Neural progenitor cell (in vitro differentiated cells): ENCODE data around the gene LMX1B. TPM values are rescaled to one million over a fixed set of nuclear protein-coding genes. Genes with fewer than 3 reads are reported as not detected.
A peak's percentile ranks its signal among the peaks of the same experiment; 100 is the strongest.

ENCODE experiments used
- DNase-seq: peaks from one replicate; pipeline ENCODE4 v3.0.0-alpha.2; 2016; ENCODE audit warnings: low spot score
- H2AFZ ChIP-seq: fragments of 200-600 bp; sonication (generic); replicated peaks from 2 replicates; pipeline ENCODE4 v1.6.1; 2016; ENCODE audit warnings: antibody characterized with exemption
- H3F3A ChIP-seq: fragments of 200-600 bp; sonication (generic); 2 replicates; pipeline ENCODE4 v1.6.1; 2016; ENCODE audit warnings: antibody characterized with exemption, low read depth
- H3K27ac ChIP-seq: fragments of 200-600 bp; sonication (generic); 2 replicates; pipeline ENCODE4 v1.5.1; 2016; ENCODE audit warnings: mild to moderate bottlenecking
- H3K27me3 ChIP-seq: fragments of 200-600 bp; sonication (generic); 2 replicates; pipeline ENCODE4 v1.6.1; 2016; ENCODE audit warnings: mild to moderate bottlenecking, moderate library complexity
- H3K36me3 ChIP-seq: fragments of 200-600 bp; sonication (generic); 2 replicates; pipeline ENCODE4 v1.5.1; 2016
- H3K4me1 ChIP-seq: fragments of 200-600 bp; sonication (generic); 2 replicates; pipeline ENCODE4 v1.6.1; 2016; ENCODE audit warnings: mixed run types
- H3K4me2 ChIP-seq: fragments of 200-600 bp; sonication (generic); 2 replicates; pipeline ENCODE4 v1.6.1; 2016
- H3K4me3 ChIP-seq: fragments of 200-600 bp; sonication (generic); 2 replicates; pipeline ENCODE4 v1.5.1; 2016
- H3K79me2 ChIP-seq: fragments of 200-600 bp; sonication (generic); 2 replicates; pipeline ENCODE4 v1.6.1; 2016; ENCODE audit warnings: low read depth
- H3K9ac ChIP-seq: fragments of 200-600 bp; sonication (generic); 2 replicates; pipeline ENCODE4 v1.6.1; 2016
- H3K9me3 ChIP-seq: fragments of 200-600 bp; sonication (generic); 2 replicates; pipeline ENCODE4 v1.5.1; 2016; ENCODE audit warnings: low read depth
- H4K20me1 ChIP-seq: fragments of 200-600 bp; sonication (generic); 2 replicates; pipeline ENCODE4 v1.6.1; 2016; ENCODE audit warnings: low read depth
- H3K27ac Mint-ChIP-seq: 3 replicates; pipeline ENCODE4 v1.8.0; 2021; ENCODE audit warnings: mixed read lengths
- H3K27me3 Mint-ChIP-seq: 2 replicates; pipeline ENCODE4 v1.8.0; 2022; ENCODE audit warnings: low read depth, mild to moderate bottlenecking, inconsistent platforms, moderate library complexity, mixed read lengths; ENCODE audit not compliant: insufficient read depth
- H3K36me3 Mint-ChIP-seq: 3 replicates; pipeline ENCODE4 v1.8.0; 2021; ENCODE audit warnings: mixed read lengths
- H3K4me1 Mint-ChIP-seq: 3 replicates; pipeline ENCODE4 v1.8.0; 2021; ENCODE audit warnings: mixed read lengths
- H3K4me3 Mint-ChIP-seq: 3 replicates; pipeline ENCODE4 v1.8.0; 2021; ENCODE audit warnings: mild to moderate bottlenecking, moderate library complexity, mixed read lengths
- H3K9me3 Mint-ChIP-seq: 3 replicates; pipeline ENCODE4 v1.8.0; 2020; ENCODE audit warnings: mixed read lengths
- CTCF ChIP-seq: fragments of 200-600 bp; sonication (generic); IDR thresholded peaks from 2 replicates; pipeline ENCODE4 v1.5.1; 2017; ENCODE audit warnings: antibody characterized with exemption, mild to moderate bottlenecking
- EZH2 ChIP-seq: fragments of 200-600 bp; sonication (generic); IDR thresholded peaks from 2 replicates; pipeline ENCODE4 v1.6.1; 2017; ENCODE audit warnings: antibody characterized with exemption, mild to moderate bottlenecking, moderate library complexity
- EZH2phosphoT487 ChIP-seq: fragments of 200-600 bp; sonication (generic); IDR thresholded peaks from 2 replicates; pipeline ENCODE4 v1.6.1; 2017; ENCODE audit warnings: antibody characterized with exemption
- total RNA-seq: library from RNA; depleted of rRNA; stranded (reverse); fragments of >200 nt; gene quantifications from 2 replicates; pipeline ENCODE4 v1.2.3, GENCODE V29; 2015; ENCODE audit warnings: low replicate concordance

The LMX1B gene
- total RNA-seq, 1 donor from 2014 or later, result 0.19 TPM

DNA sequence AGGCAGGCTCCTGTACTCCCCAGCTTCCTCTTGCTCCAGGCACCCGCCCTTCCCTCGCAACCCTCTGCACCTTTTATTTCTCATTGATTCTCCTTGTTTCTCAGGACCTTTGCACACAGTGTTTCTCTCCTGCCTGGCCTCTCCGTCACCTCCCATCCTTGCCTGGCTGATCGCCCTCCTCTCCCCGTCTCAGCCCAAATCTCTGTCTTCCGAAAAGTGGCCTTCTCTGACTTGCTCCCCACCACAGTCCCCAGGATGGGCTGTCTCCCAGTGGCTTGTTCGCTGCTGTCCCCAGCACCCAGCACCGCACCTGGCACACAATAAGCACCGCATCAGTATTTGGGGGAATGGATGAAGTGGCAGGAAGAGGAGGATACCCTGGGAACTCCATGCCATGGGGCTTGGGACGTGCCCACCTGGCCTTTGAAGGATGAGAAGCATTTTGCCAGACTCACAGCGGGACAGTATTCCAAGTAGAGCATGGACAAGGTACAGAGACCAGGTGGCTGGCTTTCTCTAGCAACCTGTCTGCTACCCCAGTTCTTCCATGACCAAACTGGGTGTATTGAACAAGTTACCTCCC is 62.5 kb downstream of the LMX1B start:
- Mint-ChIP-seq H3K4me3 (peak overlapping the region; percentile 9), H3K27ac (no peak overlapping the region), H3K4me1 (peaks cover 59% of the 10 kb centered on the region), H3K36me3 (peaks cover 1% of the 10 kb centered on the region), H3K9me3 (no peaks in the 10 kb centered on the region), H3K27me3 (peaks cover 34% of the 10 kb centered on the region)
- Histone ChIP-seq H3K4me3 (no peak overlapping the region), H3K4me1 (peaks cover 47% of the 10 kb centered on the region), H3K9ac (no peak overlapping the region), H3F3A (peaks cover 60% of the 10 kb centered on the region), H3K9me3 (no peaks in the 10 kb centered on the region), H3K27me3 (peaks cover 100% of the 10 kb centered on the region), H4K20me1 (peaks cover 92% of the 10 kb centered on the region), H3K36me3 (no peaks in the 10 kb centered on the region), H3K79me2 (no peaks in the 10 kb centered on the region), H3K27ac (no peak overlapping the region), H2AFZ (no peak overlapping the region), H3K4me2 (peak overlapping the region; percentile 34)
- peak; percentile 30 for DNase-seq
- TF ChIP-seq CTCF (no peak), EZH2 (no peak), EZH2phosphoT487 (no peak)

GRCh38 chr9:126676685-126677143 is 63.0 kb downstream of the LMX1B start:
- Mint-ChIP-seq H3K4me1 (peaks cover 56% of the 10 kb centered on the region), H3K27me3 (peaks cover 38% of the 10 kb centered on the region), H3K9me3 (no peaks in the 10 kb centered on the region), H3K27ac (no peak overlapping the region), H3K4me3 (peak overlapping the region; percentile 48), H3K36me3 (peaks cover 1% of the 10 kb centered on the region)
- peak; percentile 96 for DNase-seq
- H4K20me1 ChIP-seq, result peaks cover 91% of the 10 kb centered on the region
- H3K4me2 ChIP-seq, result peak overlapping the region; percentile 34
- no peaks in the 10 kb centered on the region for H3K9me3 ChIP-seq
- H3K9ac ChIP-seq, result no peak overlapping the region
- H2AFZ ChIP-seq, result no peak overlapping the region
- peak; percentile 100 for TF ChIP-seq EZH2phosphoT487
- peak; percentile 68 for TF ChIP-seq EZH2
- no peak for TF ChIP-seq CTCF
- no peaks in the 10 kb centered on the region for H3K36me3 ChIP-seq
- H3K4me1 ChIP-seq, result peaks cover 41% of the 10 kb centered on the region
- no peak overlapping the region for H3K4me3 ChIP-seq
- H3K27me3 ChIP-seq, result peaks cover 100% of the 10 kb centered on the region
- H3K79me2 ChIP-seq, result no peaks in the 10 kb centered on the region
- H3K27ac ChIP-seq, result no peak overlapping the region
- peaks cover 55% of the 10 kb centered on the region for H3F3A ChIP-seq

DNA sequence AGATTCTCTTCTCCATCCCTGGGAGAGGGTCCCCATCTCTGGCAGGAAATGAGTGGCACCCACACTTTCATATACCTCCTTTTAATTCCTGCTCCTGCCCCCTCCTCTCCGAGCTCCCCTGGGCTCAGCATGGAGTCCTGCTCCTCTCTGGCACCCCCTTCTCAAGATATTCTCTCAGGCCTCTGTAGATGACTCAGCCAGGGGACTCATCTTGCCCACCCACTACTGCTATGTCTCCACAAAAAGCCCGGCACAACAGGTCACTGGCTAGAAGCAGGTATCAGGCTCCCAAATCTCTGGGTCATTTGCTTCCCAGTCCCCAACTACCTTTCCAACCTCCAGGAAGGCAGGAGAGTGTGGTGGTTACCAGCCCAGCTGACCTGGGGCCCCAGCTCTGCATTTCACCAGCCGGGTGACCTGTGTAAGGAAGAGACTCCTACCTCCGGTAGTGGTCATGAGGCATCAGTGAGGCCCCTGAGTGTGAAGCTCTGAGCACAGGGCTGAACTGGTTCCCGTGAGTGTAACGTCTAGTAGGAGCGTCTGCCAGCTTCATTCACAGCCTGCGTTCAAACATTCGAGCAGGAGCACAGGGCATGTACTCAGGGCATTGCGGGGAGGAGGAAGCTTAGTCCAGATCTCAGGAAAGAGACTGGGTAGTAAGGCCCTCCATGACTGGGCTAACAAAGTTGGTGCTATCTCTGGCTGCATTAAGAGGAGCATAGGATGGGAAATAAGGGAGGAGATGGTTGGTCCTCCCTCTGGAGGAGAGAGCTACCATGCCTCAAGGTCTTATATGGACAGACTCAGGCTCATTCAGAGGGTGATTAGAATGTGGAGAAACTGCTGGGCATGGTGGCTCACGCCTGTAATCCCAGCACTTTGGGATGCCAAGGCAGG is 63.7 kb downstream of the LMX1B start:
- Mint-ChIP-seq H3K27me3 (peaks cover 43% of the 10 kb centered on the region), H3K27ac (no peak overlapping the region), H3K4me1 (peaks cover 54% of the 10 kb centered on the region), H3K9me3 (no peaks in the 10 kb centered on the region), H3K36me3 (peaks cover 1% of the 10 kb centered on the region), H3K4me3 (peak overlapping the region; percentile 71)
- peaks cover 48% of the 10 kb centered on the region for H3F3A ChIP-seq
- H3K4me3 ChIP-seq, result no peak overlapping the region
- no peak overlapping the region for H3K4me2 ChIP-seq
- peaks cover 100% of the 10 kb centered on the region for H3K27me3 ChIP-seq
- no peak overlapping the region for H3K27ac ChIP-seq
- H3K36me3 ChIP-seq, result no peaks in the 10 kb centered on the region
- H3K9me3 ChIP-seq, result no peaks in the 10 kb centered on the region
- no peak overlapping the region for H3K9ac ChIP-seq
- peaks cover 88% of the 10 kb centered on the region for H4K20me1 ChIP-seq
- TF ChIP-seq EZH2phosphoT487 (no peak), CTCF (no peak), EZH2 (no peak)
- DNase-seq, result peak; percentile 36
- H3K79me2 ChIP-seq, result no peaks in the 10 kb centered on the region
- no peak overlapping the region for H2AFZ ChIP-seq
- H3K4me1 ChIP-seq, result peaks cover 34% of the 10 kb centered on the region
